Activated T-helper 1 cell treated with anti-CD3 and anti-CD28 coated beads, Interleukin-12 subunit alpha, Interleukin-12 subunit beta, Interleukin-2, Interleukin-4 antibody, amounts not matched to agents 30 ng/mL and 10 ng/mL and 1 ng/mL, durations not matched to agents 14 hours and 24 hours and 36 hours (primary cell): Measurements from ENCODE around the gene IKZF3. TPM values are rescaled to one million over a fixed set of nuclear protein-coding genes. Genes with fewer than 3 reads are reported as not detected.
"Not testable (repeated sequence)": the region's sequence is repeated elsewhere in the genome, so short reads cannot be mapped to it uniquely, and the experiment has no call there.

Source experiments
- DNase-seq: peaks from one replicate; pipeline ENCODE4 v3.0.0; 2021; ENCODE audit warnings: low spot score
- H3K27ac Mint-ChIP-seq: one replicate; pipeline ENCODE4 v1.8.0; 2021; ENCODE audit warnings: mild to moderate bottlenecking, mixed read lengths
- H3K27me3 Mint-ChIP-seq: one replicate; pipeline ENCODE4 v1.8.0; 2022; ENCODE audit warnings: mild to moderate bottlenecking, moderate library complexity, mixed read lengths; ENCODE audit not compliant: insufficient read depth
- H3K36me3 Mint-ChIP-seq: one replicate; pipeline ENCODE4 v1.8.0; 2021; ENCODE audit warnings: low read depth, mixed read lengths
- H3K4me1 Mint-ChIP-seq: one replicate; pipeline ENCODE4 v1.8.0; 2021; ENCODE audit warnings: low read depth, mixed read lengths
- H3K4me3 Mint-ChIP-seq: one replicate; pipeline ENCODE4 v1.8.0; 2021; ENCODE audit warnings: mild to moderate bottlenecking, moderate library complexity, mixed read lengths
- H3K9me3 Mint-ChIP-seq: one replicate; pipeline ENCODE4 v1.8.0; 2021; ENCODE audit warnings: mixed read lengths
- intact Hi-C: fragments of 100-400 bp; cut with micrococcal nuclease; formaldehyde crosslinking; loops from one replicate; pipeline ENCODE4 v1.15.1; 2024
- total RNA-seq: library from RNA; stranded (reverse); gene quantifications from 2 replicates; pipeline ENCODE4 v1.2.3, GENCODE V29; 2022

IKZF3 gene
- total RNA-seq, 1 donor from 2014 or later, result 22.8 TPM

- intact Hi-C loops, result no loop called here
- H3K36me3 Mint-ChIP-seq, result peaks cover 59% of the 10 kb centered on the region
- no peak overlapping the region for H3K4me3 Mint-ChIP-seq
- peaks cover 3% of the 10 kb centered on the region for H3K9me3 Mint-ChIP-seq
- no peak overlapping the region for H3K27ac Mint-ChIP-seq
- H3K4me1 Mint-ChIP-seq, result peaks cover 61% of the 10 kb centered on the region
- H3K27me3 Mint-ChIP-seq, result no peaks in the 10 kb centered on the region
- DNase-seq, result no peak
Measured at GRCh38 chr17:39765175-39765574, 98.9 kb downstream of the IKZF3 start.

DNA sequence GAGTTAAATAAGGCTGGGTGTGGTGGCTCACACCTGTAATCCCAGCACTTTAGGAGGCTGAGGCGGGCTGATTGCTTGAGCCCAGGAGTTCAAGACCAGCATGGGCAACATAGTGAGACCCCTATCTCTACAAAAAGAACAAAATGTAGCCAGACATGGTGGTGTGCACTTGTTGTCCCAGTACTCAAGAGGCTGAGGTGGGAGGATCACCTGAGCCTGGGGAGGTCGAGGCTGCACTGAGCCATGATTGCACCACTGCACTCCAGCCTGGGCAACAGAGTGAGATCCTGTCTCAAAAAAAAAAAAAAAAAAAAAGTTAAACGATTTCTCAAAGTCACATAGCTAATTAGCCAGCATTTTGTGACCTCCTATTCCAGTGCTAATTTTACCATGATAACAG is 99.9 kb downstream of the IKZF3 start:
- peaks cover 58% of the 10 kb centered on the region for H3K36me3 Mint-ChIP-seq
- H3K27me3 Mint-ChIP-seq, H3K27ac Mint-ChIP-seq, intact Hi-C loops, H3K9me3 Mint-ChIP-seq, DNase-seq, H3K4me3 Mint-ChIP-seq: not testable (repeated sequence)
- H3K4me1 Mint-ChIP-seq, result peaks cover 58% of the 10 kb centered on the region

DNA sequence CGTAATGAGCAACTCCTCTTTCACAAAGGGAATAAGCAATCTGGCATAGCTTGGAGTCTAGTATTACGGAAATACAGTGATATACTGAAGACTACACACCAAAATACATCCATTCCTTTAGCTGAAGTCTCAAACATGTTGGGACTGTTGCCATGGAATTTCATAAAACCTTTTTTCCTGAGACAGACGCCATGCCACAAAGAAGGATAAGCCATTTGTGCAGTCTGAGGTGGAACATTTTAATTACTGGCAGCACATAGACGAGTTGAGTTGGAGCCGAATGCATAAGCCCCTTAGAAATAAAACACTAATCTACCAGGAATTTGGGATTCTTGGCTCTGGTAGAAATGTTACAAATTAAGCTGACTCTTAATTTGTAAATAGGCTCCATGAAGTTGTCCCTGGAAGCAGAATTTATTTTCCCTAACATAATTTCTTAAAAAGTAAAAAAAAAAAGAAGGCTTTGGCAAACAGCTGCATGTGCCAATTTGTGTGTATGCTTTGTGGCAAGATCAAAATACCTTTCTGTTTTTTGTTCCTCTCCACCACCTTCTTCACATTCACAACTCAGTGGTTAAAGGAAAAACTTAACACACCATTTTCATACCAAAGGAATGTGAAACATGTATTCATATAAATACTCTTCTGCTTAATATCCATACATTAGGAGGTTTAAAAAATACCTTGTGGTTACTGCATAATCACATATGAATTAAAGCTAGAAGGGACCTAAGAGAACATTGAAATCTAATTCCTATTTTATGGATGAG is 100.9 kb downstream of the IKZF3 start:
- H3K36me3 Mint-ChIP-seq, result peaks cover 53% of the 10 kb centered on the region
- H3K4me3 Mint-ChIP-seq, result no peak overlapping the region
- H3K9me3 Mint-ChIP-seq, result peaks cover 3% of the 10 kb centered on the region
- intact Hi-C loops, result no loop called here
- H3K27me3 Mint-ChIP-seq, result no peaks in the 10 kb centered on the region
- H3K27ac Mint-ChIP-seq, result no peak overlapping the region
- DNase-seq, result no peak
- peaks cover 58% of the 10 kb centered on the region for H3K4me1 Mint-ChIP-seq

DNA sequence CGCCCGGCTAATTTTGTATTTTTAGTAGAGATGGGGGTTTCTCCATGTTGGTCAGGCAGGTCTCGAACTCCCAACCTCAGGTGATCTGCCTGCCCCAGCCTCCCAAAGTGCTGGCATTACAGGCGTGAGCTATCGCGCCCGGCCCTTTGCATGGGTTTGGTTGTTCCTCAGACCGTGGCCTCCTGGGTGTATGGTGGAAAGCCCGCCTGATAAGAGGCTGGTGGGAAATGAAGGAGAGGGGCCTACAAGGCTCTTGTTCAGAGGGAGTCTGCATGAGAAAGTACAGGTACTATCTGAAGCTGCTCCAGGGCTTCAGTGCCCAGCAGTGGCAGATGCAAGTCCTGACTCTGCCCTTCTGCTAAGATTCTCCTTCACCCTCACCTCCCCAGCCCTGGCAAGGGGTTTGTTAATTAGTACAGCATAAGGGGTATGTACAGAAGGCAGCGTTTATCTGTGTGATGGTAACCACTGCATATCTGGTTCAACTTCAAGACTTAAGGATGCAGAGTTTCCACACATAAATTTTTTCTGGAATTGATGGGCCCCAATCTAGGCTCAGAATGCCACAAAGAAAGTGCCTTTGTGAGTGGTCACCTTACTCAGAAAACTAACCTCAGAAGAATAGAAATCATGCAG is 102.1 kb downstream of the IKZF3 start:
- H3K27me3 Mint-ChIP-seq, result no peaks in the 10 kb centered on the region
- H3K4me3 Mint-ChIP-seq, result no peak overlapping the region
- intact Hi-C loops, result no loop called here
- no peak overlapping the region for H3K27ac Mint-ChIP-seq
- H3K4me1 Mint-ChIP-seq, result peaks cover 58% of the 10 kb centered on the region
- H3K9me3 Mint-ChIP-seq, result peaks cover 3% of the 10 kb centered on the region
- H3K36me3 Mint-ChIP-seq, result peaks cover 45% of the 10 kb centered on the region
- DNase-seq, result no peak

- H3K36me3 Mint-ChIP-seq, result peaks cover 19% of the 10 kb centered on the region
- H3K4me3 Mint-ChIP-seq, result no peak overlapping the region
- no peaks in the 10 kb centered on the region for H3K9me3 Mint-ChIP-seq
- no peak overlapping the region for H3K27ac Mint-ChIP-seq
- H3K4me1 Mint-ChIP-seq, result peaks cover 66% of the 10 kb centered on the region
- DNase-seq, result no peak
- intact Hi-C loops, result loop anchor here (10.0 kb wide), 1 partner anchor 56 kb away; no protein-coding TSS in a partner anchor
- H3K27me3 Mint-ChIP-seq, result no peaks in the 10 kb centered on the region
Measured at GRCh38 chr17:39759204-39759603, 104.9 kb downstream of the IKZF3 start.

- peak overlapping the region; percentile 79 for H3K27ac Mint-ChIP-seq
- H3K4me1 Mint-ChIP-seq, result peaks cover 67% of the 10 kb centered on the region
- H3K4me3 Mint-ChIP-seq, result peak overlapping the region; percentile 3
- no peaks in the 10 kb centered on the region for H3K27me3 Mint-ChIP-seq
- H3K36me3 Mint-ChIP-seq, result peaks cover 18% of the 10 kb centered on the region
- intact Hi-C loops, result loop anchor here (1.0 to 10.0 kb wide), 4 partner anchors 12 to 106 kb away; partner anchors contain the start of gene IKZF3
- no peaks in the 10 kb centered on the region for H3K9me3 Mint-ChIP-seq
- DNase-seq, result no peak
Measured at GRCh38 chr17:39757931-39758873, 105.9 kb downstream of the IKZF3 start.

DNA sequence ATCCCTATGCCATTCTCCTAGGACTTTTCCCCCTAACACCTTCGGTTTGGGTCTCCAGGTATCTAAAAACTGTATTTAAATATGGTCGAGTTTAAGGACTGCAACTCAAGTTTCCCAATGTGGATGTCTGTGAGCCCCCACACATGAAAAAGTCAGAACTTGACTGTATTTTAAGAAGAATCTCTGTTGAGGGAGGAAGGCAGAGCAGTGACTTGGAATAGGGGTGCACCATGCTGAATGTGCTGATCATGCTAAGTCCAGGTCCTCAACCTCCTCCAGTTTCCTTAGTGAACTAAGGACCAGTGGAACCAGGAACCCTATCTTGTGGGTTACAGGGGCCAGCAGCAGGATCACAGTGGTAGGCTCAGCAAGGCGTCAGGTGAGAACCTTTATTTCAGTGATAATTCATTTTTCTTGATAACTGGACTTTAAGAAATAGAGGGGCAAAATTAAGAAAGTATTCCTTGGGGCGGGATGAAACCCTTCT is 106.9 kb downstream of the IKZF3 start:
- H3K36me3 Mint-ChIP-seq, result peaks cover 12% of the 10 kb centered on the region
- peak overlapping the region; percentile 79 for H3K27ac Mint-ChIP-seq
- intact Hi-C loops, result loop anchor here (10.0 kb wide), 1 partner anchor 58 kb away; no protein-coding TSS in a partner anchor
- no peaks in the 10 kb centered on the region for H3K27me3 Mint-ChIP-seq
- H3K4me1 Mint-ChIP-seq, result peaks cover 65% of the 10 kb centered on the region
- no peaks in the 10 kb centered on the region for H3K9me3 Mint-ChIP-seq
- DNase-seq, result no peak
- peak overlapping the region; percentile 60 for H3K4me3 Mint-ChIP-seq

DNA sequence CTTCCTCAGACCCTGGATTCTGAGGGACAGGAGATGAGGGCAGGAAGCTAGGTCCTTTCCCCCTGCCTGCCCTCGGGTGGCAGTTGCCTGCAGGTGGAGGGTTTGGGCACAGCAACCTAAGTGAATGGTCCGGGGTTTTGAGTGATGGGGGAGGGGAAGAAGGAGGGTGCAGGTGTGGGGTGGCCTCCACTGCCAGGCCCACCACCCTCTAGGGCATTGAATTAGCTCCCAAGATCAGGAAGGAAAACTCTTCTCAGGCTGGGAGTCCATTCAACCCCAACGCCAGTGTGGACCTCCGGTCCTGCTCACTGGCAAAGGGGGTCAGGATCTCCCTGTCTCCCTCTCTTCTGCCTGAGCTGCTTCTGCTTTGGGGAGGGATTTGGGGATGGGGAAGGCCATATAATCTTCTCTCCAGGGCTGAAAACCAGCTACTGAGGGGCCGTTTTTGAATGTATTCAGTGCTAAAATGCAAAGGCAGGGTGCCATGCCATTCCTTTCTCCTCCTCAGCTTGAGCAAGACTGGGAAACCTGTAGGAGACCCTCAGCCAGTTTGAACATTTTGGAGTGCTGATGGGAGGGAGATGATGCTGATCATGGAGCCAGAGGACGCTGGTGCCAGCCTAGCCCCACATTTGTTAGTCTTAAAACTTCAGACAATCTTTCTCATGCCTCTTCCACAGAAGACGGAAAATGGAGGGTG is 107.6 kb downstream of the IKZF3 start:
- intact Hi-C loops, result loop anchor here (10.0 kb wide), 1 partner anchor 58 kb away; no protein-coding TSS in a partner anchor
- Mint-ChIP-seq H3K36me3 (peaks cover 11% of the 10 kb centered on the region), H3K27ac (peak overlapping the region; percentile 86), H3K4me3 (peak overlapping the region; percentile 61), H3K9me3 (no peaks in the 10 kb centered on the region), H3K4me1 (peaks cover 66% of the 10 kb centered on the region), H3K27me3 (no peaks in the 10 kb centered on the region)
- DNase-seq, result no peak

- H3K36me3 Mint-ChIP-seq, result peaks cover 8% of the 10 kb centered on the region
- H3K27ac Mint-ChIP-seq, result peak overlapping the region; percentile 86
- H3K27me3 Mint-ChIP-seq, result no peaks in the 10 kb centered on the region
- H3K4me3 Mint-ChIP-seq, result peak overlapping the region; percentile 61
- H3K4me1 Mint-ChIP-seq, result peaks cover 66% of the 10 kb centered on the region
- no peaks in the 10 kb centered on the region for H3K9me3 Mint-ChIP-seq
- intact Hi-C loops, result loop anchor here (2.0 to 10.0 kb wide), 2 partner anchors 35 to 59 kb away; no protein-coding TSS in a partner anchor
- peak; percentile 47 for DNase-seq
Measured at GRCh38 chr17:39755554-39756379, 108.3 kb downstream of the IKZF3 start.

- intact Hi-C loops, result loop anchor here (1.0 to 10.0 kb wide), 12 partner anchors 15 to 225 kb away; partner anchors contain the start of genes LRRC3C, MIEN1, ORMDL3 and PGAP3
- DNase-seq, result no peak
- Mint-ChIP-seq H3K4me3 (peak overlapping the region; percentile 61), H3K27ac (peak overlapping the region; percentile 86), H3K9me3 (no peaks in the 10 kb centered on the region), H3K36me3 (peaks cover 6% of the 10 kb centered on the region), H3K27me3 (no peaks in the 10 kb centered on the region), H3K4me1 (peaks cover 66% of the 10 kb centered on the region)
Measured at GRCh38 chr17:39754958-39755553, 109.1 kb downstream of the IKZF3 start.
